IPS-11a (cell line): Measurements from ENCODE around the gene SLC25A10.

Experiments
- H3K4me3 ChIP-seq: one replicate; pipeline ENCODE4 v1.5.1; 2013; ENCODE audit warnings: low read depth, low read length, control low read depth

Gene SLC25A10

DNA sequence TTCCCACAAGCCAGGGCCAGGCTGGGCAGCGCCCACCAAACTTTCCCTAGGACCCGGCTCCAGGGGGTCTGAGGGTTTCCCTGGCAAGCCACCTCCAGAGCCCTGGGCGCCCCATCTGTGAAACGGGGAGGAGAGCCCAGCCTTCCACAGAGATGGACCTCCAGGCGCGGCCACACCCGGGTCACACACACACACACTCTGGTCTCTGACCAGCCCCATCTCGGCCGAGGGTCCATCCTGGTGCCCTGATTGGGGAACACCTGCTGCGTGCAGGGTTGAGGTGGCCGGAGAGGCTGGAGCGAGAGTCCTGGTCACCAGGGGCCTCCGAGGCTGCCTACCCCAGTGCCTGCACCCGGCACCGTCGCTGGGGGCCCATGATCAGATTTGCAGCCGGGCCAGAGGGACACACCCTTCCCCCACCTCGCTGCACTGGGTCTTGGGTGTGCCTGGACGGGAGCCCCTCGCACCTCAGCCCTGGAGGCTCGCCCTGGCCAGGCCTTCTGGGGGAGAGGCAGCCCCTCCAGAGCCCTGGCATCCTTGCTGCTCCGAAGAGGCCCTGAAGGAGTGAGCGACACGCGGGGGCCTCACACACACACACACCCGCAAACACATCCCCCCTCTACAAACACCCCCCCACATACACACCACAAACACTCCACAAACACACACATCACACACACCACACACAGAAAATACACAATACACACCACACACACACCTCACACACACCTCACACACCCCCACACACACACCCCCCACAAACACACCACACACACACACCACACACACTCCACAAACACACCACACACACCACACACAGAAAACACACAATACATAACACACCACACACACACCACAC, 29.7 kb downstream of the SLC25A10 start:
- H3K4me3 ChIP-seq = no peak overlapping the region
